Prostate gland (tissue), 2 donors: ENCODE measurements around the gene ZMYND8. TPM values are rescaled to one million over a fixed set of nuclear protein-coding genes. Genes with fewer than 3 reads are reported as not detected.
"Not testable (repeated sequence)": the region's sequence is repeated elsewhere in the genome, so short reads cannot be mapped to it uniquely, and the experiment has no call there.

Experiments used
- DNase-seq: peaks from one replicate; pipeline ENCODE4 v3.0.0-alpha.2; 2019; ENCODE audit warnings: low spot score
- H3K27ac ChIP-seq, 2 donors: fragments of 200-600 bp; sonication (generic); 2 replicates each; pipeline ENCODE4 v1.5.1; 2017 to 2019
- H3K27me3 ChIP-seq: fragments of 200-600 bp; sonication (generic); replicated peaks from 2 replicates; pipeline ENCODE4 v1.5.1; 2019; ENCODE audit not compliant: insufficient read depth
- H3K36me3 ChIP-seq, 2 donors: fragments of 200-600 bp; sonication (generic); 1 replicate in 1 of 2; 2 replicates in 1 of 2; pipeline versions ENCODE4 v1.5.1 to v1.8.1; 2017 to 2019
- H3K4me1 ChIP-seq: fragments of 200-600 bp; sonication (generic); replicated peaks from 2 replicates; pipeline ENCODE4 v1.5.1; 2019
- H3K4me3 ChIP-seq, 2 donors: fragments of 200-600 bp; sonication (generic); 2 replicates each; pipeline ENCODE4 v1.5.1; 2017 to 2019
- H3K9me3 ChIP-seq: fragments of 200-600 bp; sonication (generic); 2 replicates; pipeline ENCODE4 v1.5.1; 2017
- POLR2A ChIP-seq: fragments of 450-650 bp; IDR thresholded peaks from one replicate; pipeline ENCODE4 v1.6.1; 2016; ENCODE audit warnings: antibody characterized with exemption, mild to moderate bottlenecking
- POLR2AphosphoS5 ChIP-seq: sonication (generic); formaldehyde crosslinking; IDR thresholded peaks from one replicate; pipeline ENCODE4 v1.6.1; 2017; ENCODE audit warnings: antibody characterized with exemption
- WGBS: methylation state at CpG from one replicate; pipeline ENCODE4 v1.1.5; 2018; 5-methylcytosine and 5-hydroxymethylcytosine counted together
- intact Hi-C: fragments of 100-400 bp; cut with DNase I; formaldehyde crosslinking; loops from one replicate; pipeline ENCODE4 v1.14.2; 2022
- total RNA-seq, 2 donors: library from RNA; depleted of rRNA; stranded (reverse); fragments of >200 nt; gene quantifications; one replicate each; pipeline ENCODE4 v1.1.0, GENCODE V29; 2016
- TF ChIP-seq, protein P1 (sequence below), 4 experiments: fragments of 200-600 bp in 2 of 4; fragments of 450-650 bp in 2 of 4; sonication (generic) in 2 of 4; IDR thresholded peaks; 1 replicate in 3 of 4; 2 replicates in 1 of 4; pipeline ENCODE4 v1.5.1; 2016 to 2019; ENCODE audit warnings: antibody characterized with exemption in 4 of 4, mild to moderate bottlenecking in 2 of 4, moderate library complexity in 2 of 4

ZMYND8 gene
- total RNA-seq, 2 donors from 2014 or later, result 19.9 to 70.9 TPM

DNA sequence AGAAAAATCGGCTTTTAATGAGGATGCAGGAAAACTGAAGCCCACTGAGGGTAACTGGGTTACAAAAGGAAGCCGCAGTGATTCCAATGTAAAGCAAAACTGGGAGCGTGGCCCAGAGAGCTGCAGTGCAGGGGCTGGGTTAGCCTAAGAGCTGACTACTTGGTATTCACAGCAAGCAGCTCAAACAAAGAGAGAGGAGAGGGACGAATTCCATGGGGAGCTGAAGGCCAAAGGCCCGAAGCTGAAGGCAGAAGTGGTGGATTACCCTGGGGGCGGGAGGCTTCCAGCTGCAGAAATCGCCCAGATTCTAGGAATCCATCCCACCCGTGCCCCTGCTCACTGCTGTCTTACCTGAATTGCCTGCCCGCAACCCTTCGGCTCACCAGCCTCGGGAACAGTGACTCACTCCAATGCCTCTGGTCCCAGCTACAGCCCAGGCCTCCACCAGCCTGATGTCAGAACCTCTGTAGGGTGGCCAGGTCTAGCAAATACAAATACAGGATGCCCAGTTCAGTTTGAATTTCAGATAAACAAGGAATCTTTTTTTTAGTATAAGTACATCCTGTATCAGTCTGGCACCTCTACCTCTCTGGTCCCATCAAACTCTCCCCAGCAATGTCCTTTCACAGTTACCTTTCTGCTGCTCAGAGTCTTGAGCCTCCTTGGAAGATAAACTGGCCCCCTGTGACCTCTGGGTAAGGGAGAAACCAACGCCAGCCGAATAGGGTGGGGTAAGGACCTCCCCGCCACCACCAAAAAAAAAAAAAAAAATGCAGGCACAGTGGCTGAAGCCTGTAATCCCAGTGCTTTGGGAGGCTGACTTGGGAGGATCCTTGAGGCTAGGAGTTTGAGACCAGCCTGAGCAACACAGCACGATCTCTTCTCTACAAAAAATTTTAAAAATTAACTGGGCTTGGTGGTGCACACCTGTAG is 14.6 kb upstream of the ZMYND8 start:
- no peak for TF ChIP-seq POLR2AphosphoS5
- intact Hi-C loops, result no loop called here
- Histone ChIP-seq H3K36me3 (no peaks in the 10 kb centered on the region), H3K27me3 (no peaks in the 10 kb centered on the region), H3K9me3 (no peaks in the 10 kb centered on the region), H3K4me3 (no peak overlapping the region), H3K27ac (no peak overlapping the region), H3K4me1 (no peaks in the 10 kb centered on the region)
- no peak for DNase-seq
- 92% methylated on average over 15 of the region's 15 CpGs for WGBS

DNA sequence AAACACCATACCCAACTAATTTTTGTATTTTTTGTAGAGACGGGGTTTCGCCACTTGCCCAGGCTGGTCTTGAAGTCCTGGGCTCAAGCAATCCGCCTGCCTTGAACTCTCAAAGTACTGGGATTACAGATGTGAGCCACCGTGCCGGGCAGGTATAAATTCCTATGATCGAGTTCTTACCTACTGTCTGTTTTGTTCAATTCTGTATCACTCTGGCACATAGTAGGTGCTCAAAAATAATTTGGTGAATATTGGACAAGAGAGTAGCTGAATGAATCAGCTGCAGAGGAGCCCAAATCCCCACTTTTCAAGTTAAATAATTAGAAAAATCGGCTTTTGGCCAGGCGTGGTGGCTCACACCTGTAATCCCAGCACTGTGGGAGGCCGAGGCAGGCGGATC is 13.7 kb upstream of the ZMYND8 start:
- Histone ChIP-seq H3K27me3 (no peaks in the 10 kb centered on the region), H3K27ac (no peak overlapping the region), H3K4me1 (no peaks in the 10 kb centered on the region), H3K4me3 (no peak overlapping the region), H3K9me3 (no peaks in the 10 kb centered on the region), H3K36me3 (no peaks in the 10 kb centered on the region)
- no peak for DNase-seq
- TF ChIP-seq POLR2A (no peak), POLR2AphosphoS5 (no peak)
- TF ChIP-seq, protein P1, sequence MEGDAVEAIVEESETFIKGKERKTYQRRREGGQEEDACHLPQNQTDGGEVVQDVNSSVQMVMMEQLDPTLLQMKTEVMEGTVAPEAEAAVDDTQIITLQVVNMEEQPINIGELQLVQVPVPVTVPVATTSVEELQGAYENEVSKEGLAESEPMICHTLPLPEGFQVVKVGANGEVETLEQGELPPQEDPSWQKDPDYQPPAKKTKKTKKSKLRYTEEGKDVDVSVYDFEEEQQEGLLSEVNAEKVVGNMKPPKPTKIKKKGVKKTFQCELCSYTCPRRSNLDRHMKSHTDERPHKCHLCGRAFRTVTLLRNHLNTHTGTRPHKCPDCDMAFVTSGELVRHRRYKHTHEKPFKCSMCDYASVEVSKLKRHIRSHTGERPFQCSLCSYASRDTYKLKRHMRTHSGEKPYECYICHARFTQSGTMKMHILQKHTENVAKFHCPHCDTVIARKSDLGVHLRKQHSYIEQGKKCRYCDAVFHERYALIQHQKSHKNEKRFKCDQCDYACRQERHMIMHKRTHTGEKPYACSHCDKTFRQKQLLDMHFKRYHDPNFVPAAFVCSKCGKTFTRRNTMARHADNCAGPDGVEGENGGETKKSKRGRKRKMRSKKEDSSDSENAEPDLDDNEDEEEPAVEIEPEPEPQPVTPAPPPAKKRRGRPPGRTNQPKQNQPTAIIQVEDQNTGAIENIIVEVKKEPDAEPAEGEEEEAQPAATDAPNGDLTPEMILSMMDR (IDR thresholded peaks at IDR 0.05), result no peak
- intact Hi-C loops, result no loop called here
- WGBS, result 97% methylated on average over 10 of the region's 10 CpGs

DNA sequence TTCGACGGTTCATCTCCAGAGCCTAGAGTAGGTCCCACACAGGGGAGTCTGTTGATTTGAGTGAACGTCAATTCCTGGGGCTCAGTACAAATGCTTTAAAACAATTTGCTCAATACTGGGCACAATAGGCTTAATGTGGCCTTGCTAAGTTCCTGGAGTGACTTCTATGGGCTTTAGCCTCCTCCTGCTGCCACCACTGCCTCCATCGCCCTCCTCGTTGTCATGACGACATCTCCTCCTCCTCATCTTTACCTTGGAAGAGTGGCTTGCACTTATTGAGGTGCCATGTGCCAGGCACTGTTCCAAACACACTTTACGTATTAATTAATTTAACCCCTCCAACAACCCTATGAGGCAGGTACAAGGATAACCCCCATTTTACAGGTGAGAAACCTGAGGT is 11.8 kb upstream of the ZMYND8 start:
- Histone ChIP-seq H3K9me3 (no peaks in the 10 kb centered on the region), H3K4me1 (no peaks in the 10 kb centered on the region), H3K27ac (no peak overlapping the region), H3K36me3 (no peaks in the 10 kb centered on the region), H3K27me3 (no peaks in the 10 kb centered on the region), H3K4me3 (no peak overlapping the region)
- WGBS, result 95% methylated on average over 7 of the region's 7 CpGs
- intact Hi-C loops, result no loop called here
- no peak for DNase-seq
- TF ChIP-seq, protein P1 (IDR thresholded peaks at IDR 0.05), result no peak
- TF ChIP-seq POLR2AphosphoS5 (no peak), POLR2A (no peak)

DNA sequence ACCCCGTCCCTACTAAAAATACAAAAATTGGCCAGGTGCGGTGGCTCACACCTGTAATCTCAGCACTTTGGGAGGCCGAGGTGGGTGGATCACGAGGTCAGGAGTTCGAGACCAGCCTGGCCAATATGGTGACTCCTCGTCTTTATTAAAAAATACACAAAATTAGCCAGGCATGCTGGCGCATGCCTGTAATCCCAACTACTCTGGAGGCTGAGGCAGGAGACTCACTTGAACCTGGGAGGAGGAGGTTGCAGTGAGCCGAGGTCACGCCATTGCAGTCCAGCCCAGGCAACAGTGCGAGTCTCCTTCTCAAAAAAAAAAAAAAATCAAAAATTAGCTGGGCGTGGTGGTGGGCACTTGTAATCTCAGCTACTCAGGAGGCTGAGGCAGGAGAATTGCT is 9.8 kb upstream of the ZMYND8 start:
- H3K4me3 ChIP-seq, H3K4me1 ChIP-seq, H3K27ac ChIP-seq, H3K36me3 ChIP-seq, H3K27me3 ChIP-seq, DNase-seq, intact Hi-C loops, H3K9me3 ChIP-seq: not testable (repeated sequence)
- WGBS, result 90% methylated on average over 11 of the region's 11 CpGs

DNA sequence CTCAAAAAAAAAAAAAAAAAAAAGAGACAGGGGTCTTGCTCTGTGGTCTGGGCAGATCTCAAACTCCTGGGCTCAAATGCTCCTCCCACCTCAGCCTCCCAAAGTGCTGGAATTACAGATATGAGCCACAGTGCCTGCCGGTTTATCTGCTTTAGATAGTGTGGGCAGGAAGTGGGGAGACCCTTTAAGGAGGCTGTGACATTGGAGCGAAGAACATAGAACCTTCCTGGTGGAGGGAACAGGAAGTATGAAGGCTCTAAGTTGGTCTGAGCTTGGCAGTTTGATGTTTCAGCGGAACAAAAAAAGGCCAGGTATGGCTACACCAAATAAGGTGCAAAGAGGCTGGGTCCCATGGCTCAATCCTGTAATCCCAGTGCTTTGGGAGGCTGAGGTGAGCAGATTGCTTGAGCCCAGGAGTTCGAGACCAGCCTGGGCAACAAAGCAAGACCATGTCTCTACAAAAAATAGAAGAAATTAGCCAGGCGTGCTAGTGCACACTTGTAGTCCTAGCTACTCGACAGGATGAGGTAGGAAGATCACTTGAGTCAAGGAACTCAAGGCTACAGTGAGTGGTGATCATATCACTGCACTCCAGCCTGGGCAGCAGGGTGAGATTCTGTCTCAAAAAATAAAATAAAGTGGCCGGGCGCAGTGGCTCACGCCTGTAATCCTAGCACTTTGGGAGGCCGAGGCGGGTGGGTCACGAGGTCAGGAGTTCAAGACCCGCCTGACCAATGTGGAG is 8.7 kb upstream of the ZMYND8 start:
- Histone ChIP-seq H3K9me3 (no peaks in the 10 kb centered on the region), H3K4me3 (no peak overlapping the region), H3K27me3 (no peaks in the 10 kb centered on the region), H3K36me3 (no peaks in the 10 kb centered on the region), H3K4me1 (peaks cover 11% of the 10 kb centered on the region), H3K27ac (no peak overlapping the region)
- WGBS, result 89% methylated on average over 13 of the region's 13 CpGs
- intact Hi-C loops, result no loop called here
- no peak for DNase-seq
- TF ChIP-seq POLR2AphosphoS5 (no peak), POLR2A (no peak)
- TF ChIP-seq, protein P1 (IDR thresholded peaks at IDR 0.05), result no peak
